ENCODE results near the gene NEDD4L.

Gene NEDD4L

DNA sequence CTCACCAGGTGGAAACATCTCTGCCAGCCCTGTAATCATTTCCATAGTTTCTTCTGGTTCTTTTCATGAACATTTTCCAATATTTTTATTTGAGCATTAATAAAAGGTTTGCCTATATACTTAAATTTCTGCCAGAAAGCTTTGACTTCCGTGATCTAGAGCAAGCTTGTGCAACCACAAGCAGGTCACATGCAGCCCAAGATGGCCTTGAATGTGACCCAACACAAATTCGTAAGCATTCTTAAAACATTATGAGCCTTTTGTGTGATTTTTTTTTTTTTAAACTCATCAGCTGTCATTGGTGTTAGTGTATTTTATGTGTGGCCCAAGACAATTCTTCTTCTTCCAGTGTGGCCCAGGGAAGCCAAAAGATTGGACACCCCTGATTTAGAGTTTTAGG, 51.6 kb downstream of the NEDD4L start:
- DNase-seq: no peak

DNA sequence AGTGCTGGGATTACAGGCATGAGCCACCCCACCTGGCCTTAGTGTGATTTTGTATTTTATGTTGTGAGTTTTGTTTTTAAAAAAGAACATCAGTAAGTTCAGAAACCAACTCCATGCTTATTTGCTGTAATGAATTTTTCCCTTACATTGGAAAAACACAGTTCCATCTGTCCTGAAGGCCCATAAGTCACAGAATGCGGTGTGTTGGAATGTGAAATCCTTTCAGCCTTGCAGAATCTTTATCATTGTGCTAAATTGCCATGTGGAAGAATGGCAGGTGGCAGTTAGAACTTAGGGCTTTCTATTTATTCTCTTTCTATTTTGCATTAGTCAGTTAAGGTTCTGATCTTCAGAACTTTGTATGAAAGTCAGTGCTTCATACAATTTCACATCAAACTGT, 52.6 kb downstream of the NEDD4L start:
- no peak for DNase-seq

DNA sequence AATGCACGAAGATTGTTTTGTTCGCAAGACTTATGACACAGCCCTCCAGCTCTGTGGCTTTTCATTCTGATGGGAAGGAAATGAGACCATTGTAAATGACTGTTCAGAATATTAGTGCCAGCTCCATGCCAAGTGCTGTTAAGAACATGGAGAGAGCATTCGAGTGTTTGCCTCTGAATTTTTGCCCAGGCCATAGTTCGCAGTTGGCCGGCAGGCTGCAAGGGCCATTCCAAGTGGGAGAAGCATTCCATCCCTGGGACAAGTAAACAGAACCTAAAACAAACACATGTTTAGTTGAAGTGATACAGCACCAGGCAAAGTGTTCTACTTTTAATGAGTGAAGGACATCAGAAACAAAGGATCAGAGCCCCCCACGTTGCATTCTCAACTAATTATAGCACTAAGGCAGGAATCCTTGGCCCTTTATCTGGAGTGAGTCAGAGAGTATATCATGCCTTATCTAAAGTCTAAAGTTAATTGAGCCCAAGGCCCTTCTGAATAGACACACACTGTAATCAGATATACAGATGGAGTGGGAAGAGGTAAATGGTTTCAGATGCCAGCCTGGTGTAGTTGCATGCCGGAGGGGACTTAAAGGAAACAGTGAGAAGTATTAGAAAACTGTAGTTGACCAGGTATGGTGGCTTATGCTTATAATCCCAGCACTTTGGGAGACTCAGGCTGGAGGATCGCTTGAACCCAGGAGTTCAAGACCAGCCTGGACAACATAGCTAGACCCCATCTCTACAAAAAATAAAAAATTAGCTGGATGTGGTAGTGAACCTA, 53.3 kb downstream of the NEDD4L start:
- no peak for DNase-seq

DNA sequence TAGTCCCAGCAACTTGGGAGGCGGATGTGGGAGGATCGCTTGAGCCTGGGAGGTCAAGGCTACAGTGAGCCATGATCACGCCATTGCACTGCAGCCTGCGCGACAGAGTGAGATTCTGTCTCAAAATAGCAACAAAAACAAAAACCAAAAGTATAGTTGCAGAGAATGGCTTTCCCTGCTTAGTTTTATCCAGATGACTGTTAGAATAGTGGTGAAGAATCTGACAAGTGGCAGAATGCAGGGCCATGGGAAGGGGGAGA, 53.8 kb downstream of the NEDD4L start:
- DNase-seq: no peak

DNA sequence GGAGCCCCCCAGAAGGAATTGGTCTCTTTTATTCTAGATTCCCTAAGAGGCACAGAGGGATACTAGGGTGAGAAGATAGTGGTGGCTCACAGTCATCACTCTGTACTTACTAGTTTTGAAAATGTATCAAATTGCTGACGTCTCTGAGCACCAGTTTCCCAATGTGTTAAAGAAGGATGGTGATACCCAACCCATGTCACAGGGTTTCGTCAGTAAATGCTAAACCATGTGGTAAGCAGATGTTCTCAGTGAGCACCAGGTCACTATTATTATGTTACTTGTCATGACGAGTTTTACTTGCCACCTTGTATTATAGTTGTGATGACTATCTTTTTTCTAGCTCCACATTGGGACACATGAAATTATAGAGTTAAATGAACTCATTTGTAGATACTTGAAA, 54.7 kb downstream of the NEDD4L start:
- no peak for DNase-seq

DNA sequence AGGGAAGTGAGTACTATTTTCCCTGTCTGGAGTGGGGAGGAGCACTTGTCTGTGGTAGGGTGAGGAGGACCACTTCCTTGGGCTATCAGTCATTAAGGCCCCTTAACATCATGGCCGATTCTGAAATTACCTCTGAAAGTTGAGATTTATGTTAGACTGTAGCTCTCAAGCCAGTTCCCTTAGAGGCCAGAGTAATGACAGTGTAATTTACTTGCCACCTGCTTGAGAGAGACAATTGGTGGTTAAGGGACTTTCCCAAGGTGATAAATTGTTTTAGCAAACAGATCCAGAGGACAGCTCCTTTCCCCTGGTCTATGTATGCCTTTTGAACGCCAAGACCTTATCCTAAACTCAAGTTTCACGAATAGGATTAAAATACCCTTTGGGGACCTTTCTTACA, 56.1 kb downstream of the NEDD4L start:
- no peak for DNase-seq

DNA sequence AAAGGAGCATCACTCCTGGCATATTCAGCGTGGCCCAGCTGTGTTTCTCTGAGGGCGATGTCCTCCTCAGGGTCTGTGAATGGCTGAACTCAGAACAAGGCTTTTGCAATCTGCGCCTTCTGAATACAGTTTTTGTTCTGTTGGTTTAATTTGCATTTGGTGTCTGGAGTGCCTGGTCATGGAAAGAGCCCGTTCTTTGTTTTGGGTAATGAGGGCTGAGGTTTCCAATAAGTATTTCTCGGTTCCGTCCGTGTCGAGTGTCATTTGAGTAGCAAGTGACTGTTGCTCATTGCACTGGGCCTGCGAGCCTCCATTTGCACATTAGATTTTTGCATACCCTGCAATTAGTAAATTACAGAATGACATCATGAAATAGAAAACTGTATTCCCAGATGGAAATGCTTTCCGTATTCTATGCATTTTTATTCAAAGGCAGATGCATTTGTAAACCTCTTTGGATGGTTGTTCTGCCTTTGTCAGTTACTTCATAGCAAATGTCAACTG, 57.3 kb downstream of the NEDD4L start:
- DNase-seq: no peak

DNA sequence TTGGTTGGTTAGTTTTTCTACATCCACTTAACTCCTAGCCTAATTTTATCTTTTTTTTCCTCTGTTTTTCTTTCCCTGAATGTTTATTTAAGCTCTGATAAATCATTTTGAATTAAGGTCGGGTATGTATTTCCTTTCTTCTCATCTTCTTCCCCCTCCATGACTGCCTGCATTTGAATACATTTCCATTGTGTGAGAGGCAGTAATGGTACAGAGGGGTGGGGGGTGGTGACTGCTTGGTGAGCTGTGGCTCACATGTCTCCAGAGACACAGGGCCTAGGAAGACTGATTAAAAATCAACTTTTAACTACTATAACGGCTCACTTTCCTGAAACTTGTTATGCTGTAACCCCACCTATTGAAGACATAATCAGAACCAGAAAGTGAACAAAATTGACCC, 58.0 kb downstream of the NEDD4L start:
- DNase-seq: no peak

DNA sequence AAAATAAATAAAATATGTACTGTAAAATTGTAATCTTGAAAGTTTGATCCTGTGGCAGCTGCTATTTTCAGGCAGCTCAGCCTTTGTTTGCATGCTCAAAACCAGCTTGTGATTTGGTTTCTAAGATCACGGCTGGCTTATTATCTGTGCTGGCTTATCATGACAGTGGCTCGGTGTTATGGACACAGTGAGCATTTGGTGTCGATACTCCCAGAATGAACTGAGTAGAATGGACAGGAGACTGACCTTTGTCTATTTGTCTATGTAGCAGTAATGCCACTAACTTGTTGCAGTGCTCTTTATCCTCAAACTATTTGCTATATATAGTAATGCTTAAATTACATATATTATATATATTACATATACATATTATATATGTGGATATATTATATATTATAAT, 58.8 kb downstream of the NEDD4L start:
- no peak for DNase-seq

DNA sequence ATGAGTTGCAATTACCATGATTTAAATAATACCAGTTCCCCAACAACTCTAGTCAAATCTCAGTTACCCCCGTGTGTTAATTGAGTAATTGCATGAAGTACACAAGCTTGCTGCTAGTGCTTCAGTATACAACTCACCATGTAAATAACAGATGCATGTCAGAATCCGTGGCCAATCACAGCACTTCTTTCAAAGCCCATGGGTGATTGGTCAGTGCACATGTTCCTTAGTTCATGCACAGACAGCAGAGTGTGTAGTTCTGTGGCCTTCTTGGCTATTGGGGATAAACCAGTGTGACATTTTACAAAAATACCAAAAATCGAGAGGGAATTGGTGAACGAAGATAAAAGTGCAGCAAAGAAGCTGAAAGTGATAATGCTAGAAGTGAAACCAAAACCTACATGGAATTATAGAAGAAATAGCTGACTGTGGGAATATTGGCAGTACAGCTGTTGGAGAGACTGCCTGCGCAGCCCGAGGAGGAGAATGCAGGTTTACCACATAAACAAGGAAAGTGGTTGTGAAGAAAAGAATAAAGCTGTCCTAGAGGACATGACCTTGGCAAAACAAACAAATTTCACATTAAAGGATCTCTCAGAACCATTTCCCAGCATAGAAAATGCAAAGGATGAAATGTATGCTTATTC, 59.4 kb downstream of the NEDD4L start:
- no peak for DNase-seq

DNA sequence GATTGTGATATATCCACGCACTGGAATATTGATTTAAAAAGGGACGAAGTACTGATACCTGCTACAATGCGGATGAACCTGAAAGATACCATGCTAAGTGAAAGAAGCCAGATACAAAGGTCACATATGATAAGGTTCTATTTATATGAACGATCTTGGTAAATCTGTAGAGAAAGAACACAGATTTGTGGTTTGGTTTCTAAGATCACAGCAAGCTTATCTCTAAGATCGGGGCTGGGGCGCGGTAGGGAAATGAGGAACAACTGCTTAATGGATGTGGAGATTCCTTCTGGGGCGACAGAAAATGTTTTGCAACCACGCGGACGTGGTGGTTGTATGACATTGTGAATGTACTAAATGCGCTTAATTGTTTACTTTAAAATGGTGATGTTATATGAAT, 60.1 kb downstream of the NEDD4L start:
- no peak for DNase-seq

DNA sequence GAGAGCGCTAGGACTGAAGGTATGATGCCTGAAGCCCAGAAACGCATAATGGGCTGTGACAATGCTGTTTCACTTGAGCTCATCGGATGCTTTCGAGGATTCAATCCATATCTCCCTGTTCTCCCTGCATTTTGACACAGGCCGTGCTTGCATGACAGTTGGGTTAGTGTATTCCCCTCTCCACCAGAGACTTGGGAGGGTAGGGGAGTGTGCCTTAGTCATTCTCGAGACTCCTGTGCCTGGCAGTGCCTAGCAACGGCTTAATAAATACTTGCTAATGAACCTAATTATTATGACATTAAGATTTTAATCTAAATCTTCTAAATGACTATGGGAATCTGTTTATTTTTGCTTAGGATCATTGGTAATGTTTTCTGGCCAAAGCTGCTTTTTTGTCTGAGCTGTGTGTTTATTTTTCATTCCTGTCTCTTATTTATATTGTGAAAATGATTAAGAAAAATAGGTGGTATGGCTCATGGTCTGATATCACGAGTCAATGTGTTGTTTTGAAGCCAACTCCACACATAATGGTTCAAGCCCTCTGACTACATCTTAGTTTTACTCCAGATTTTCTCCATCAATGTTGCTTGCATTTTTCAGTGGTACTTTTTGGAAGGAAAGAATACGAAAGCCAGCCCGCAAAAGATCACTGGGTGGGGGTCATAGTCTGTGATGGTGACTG, 61.3 kb downstream of the NEDD4L start:
- no peak for DNase-seq

DNA sequence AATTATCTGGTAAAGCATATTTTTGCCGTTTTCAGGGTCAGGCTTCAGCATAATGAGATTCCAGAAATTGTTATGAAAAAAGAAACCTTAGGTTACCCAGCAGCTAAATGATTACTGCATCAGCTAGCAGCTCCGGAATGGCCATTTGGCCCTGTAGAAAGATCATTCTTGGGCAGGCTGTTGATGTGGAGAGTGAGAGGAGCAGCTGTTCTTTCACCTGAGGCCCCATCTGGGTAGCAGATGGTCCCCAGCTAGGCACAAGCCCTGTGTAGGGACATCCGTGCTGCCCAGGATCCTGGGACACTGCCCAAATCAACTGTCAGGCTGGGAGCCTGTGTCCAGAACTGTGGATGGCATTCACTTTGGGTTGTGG, 61.8 kb downstream of the NEDD4L start:
- DNase-seq: no peak

DNA sequence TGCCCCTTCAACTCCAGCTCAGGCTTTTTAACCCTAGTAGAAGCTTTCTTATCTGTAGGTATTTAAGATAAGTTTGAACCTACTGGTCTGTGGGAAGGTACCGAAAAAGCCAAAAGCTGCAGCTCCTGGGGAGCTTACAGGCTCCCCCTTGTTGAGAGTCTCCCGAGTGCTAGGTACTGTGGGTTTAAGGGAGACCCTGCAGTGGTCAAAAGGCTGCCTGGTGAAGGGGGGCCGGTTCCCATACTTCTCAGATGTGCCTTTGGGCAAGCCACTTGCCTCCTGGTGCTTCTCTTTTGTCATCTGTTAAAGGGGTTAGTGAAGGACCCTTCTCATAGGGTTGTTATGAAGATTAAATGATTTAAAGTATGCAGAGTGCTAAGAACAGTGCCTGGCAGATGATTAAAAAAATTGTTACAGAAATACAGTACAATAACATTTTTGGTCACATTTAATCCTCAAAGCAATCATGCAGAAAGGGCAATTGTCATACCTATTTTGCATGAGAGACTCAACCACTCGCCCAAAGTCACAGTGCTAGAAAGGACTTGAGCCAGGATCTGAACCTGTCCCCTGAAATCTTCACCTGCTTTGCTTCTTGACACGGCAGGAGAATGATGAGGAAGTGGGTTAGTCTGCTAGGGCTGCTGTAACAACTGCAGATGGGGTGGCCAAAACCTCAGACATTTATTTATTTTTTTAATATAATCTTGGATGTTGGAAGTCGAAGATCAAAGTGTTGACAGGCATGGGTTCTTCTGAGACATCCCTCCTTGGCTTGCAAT, 62.5 kb downstream of the NEDD4L start:
- no peak for DNase-seq

DNA sequence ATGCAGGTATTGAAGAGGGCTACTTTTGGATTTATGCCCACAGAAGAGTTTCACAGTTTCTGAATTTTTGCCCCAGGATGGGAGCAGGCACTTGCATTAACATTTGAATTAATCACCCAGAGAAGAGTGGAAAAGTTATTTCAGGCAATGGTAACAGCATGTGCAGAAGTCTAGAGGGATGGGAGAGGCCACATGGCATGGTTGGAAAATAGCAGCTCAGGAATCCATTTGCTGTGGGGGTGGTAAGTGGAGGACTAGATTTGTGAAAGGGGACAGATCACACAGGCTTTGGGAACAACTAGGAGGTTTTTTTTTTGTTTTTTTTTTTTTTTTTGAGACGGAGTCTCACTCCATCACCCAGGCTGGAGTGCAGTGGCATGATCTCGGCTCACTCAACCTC, 65.2 kb downstream of the NEDD4L start:
- no peak for DNase-seq

DNA sequence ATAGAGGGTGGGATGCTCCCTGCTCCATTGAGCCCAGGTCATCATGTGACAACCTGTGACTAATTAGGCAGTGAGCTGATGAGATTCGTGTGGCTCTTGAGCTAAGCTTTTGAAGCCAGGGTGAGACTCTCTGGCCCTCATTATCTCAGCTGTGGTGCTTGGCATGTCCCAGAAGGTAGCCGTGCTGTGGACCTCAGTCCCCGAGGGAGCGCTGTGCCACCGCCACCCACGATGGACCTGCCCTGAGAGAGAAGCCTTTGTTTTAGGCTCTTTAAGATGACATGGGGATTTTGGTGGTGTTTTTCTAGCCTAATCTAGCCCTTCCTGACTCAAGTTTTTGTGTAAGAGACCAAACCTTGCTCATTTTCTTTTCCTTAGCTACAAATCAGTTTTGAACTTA, 66.4 kb downstream of the NEDD4L start:
- no peak for DNase-seq

DNA sequence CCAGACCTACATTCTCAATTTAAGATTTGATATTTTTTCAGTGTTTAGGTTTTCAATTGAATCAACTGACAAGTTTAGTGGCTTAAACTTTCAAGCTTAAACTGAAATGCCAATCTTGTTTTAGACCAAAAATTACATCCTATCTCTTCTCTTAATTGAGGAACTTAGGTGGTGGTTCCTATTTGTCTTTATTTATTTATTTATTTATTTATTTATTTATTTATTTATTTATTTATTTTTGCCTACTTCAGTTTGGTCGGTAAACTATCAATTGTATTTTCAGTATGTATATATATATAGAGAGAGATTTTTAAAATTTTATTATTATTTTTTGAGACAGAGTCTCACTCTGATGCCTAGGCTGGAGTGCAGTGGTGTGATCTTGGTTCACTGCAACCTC, 68.1 kb downstream of the NEDD4L start:
- DNase-seq: no peak

DNA sequence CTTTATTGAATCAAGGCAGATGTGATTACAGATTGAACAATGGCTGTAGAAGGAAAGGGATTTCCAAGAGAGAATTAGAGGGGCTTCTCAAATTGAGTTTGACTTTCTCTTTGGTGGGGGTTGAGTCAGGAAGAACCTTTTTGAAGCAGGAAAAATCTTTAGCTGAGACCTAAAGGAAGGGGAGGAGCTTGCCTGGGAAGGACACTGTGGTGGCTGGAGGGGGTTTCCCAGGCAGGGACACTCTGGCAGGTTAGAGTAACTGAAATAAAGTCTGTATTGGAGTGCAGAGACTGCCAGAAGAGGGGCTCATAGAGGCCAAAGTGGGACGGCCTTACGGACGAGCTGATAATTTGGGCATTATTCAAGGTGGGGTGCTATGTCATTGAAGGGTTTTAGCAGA, 69.3 kb downstream of the NEDD4L start:
- DNase-seq: no peak

DNA sequence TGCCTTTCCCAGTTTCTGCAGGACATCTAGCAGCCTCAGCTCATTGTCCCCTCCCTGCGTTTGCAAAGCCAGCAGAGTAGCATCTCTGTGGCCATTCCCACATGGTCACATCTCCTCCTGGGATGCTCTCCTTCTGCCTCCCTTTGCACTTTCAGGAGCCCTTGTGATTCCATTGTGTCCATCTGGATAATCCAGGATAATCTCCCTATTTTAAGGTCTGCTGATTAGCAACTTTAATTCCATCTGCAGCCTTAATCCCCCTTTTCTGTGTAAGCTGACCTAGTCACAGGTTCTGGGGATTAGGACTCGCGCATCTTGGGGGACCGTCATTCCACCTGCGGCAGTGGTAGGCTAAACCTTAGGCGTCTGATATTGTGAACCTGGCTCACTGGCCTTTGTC, 70.7 kb downstream of the NEDD4L start:
- DNase-seq: no peak

DNA sequence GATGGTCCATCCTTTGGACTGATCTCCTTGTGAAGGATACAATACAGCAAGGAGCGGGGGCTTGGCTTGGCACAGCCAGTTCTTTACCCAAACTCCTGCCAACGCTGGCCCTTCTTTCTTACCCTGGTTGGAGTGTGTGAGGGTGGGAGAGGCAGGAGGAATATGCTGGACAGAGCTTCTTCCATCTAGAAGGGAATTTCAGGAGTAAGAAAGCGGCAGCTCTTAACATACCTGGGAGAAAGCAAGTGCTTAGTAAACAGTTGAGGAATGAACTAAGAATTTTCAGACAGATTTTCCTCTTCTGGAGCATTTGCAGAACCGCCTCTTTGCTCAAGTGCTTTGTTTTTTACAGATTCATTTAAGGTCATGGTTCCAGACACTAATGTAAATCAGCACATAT, 72.8 kb downstream of the NEDD4L start:
- no peak for DNase-seq

DNA sequence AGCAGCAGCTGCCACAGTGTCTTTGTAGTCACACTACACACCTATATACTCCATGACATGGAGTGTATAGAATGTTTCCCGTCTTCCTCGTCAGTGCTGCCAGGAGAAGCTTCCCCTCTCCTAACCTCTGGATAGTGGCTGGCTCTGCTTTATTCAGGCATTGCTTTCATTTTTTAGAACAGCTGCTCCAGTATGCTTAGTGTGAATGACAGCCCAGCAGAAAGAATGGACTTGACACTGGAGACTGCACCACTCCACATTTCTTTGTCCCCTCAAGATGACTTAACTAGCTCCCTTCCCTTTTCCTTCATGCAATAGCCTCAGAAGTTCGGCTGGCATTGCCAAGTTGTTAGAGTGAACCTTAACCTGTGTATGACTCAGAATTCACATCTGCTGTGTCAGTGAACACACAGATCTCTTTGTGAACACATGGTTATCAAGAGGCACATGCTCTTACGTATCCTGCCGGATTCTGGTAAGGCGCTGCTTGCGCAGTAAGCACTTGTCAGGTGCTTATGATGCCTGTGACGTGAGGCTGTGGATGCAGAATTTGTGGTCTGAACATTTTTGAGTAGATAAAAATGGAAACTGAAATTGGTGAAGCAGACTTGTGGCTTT, 73.9 kb downstream of the NEDD4L start:
- DNase-seq: no peak

DNA sequence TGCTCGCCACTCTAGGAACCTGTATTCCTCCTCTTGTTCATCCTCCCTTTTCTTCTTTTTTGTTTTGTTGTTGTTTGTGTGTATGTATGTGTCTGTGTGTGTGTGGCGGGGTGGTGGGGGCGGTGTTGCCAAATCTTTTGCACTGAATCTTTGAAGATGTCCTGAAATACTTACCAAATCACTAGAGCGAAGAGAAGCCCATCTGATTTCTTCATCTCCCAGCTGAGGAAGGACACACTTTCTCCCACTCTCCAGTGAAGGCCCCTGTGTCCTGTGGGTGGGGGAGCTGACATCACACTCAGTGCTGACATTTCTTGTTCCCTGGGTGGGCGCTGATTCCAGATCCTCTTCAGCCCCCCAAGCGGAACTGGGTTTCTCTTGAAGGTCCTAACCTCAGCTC, 74.5 kb downstream of the NEDD4L start:
- no peak for DNase-seq

DNA sequence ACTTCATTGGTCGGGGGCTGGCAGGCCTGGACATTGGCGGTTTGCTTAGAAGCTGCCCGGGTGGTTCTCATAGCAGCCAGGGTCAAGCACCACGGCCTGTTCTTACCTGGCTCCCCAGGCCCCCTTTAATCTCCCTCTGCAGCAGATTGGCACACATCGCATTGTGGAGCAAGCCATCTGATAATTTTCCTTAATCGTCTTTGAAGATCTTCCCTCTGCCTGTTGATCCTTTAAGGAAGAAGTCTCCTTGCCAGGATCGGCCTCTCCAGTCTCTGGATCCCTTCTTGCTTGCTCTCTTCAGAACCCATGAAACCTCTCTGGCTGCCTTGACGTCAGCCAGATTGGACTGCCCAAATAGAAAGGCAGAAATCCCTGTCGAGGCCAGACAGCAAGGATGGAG, 75.8 kb downstream of the NEDD4L start:
- DNase-seq: no peak

All from T-helper 9 cell (primary cell).